ENCODE results near the gene HUS1B. TPM values are rescaled to one million over a fixed set of nuclear protein-coding genes. Genes with fewer than 3 reads are reported as not detected.
A peak's percentile ranks its signal among the peaks of the same experiment; 100 is the strongest.

Gene HUS1B
- total and polyA plus RNA-seq, 9 of the 15 experiments (the other 6 are each of a cell fraction or from before 2014, with no cell fraction given) = 0.16 to 1.4 (median 0.38) TPM; not detected in 1

DNA sequence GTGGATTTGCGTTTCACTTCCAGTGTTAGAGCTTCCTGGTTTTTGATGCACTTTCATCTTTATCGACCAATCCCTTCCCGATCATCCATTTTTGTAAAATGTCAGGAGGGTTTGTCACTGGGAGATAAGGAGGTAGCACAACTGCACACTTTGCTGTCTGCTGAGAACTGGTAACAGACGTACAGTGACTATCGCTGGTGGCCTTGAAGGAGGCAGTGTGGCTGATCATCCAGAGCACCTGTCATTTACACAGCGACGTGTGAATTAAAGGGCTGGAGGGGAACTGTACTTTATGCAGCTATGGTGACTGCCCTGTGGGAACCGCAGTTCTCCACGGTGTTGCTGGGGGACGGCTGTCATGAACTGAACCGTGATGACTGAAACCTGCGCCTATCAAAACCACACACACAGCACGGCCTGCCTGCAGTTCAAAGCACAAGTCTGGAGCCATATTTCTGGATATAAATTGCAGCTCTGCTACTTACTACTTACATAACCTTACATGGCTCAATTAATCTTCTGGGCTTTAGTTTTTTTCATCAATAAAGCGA lies 50.0 kb downstream of the HUS1B start:
- Histone ChIP-seq H4K20me1 (replicated peaks; ENCODE audit: control insufficient read depth, insufficient read depth, low read length) (no peaks in the 10 kb centered on the region), H3K27me3 (ENCODE audit: control insufficient read depth in 2 of 2, insufficient read depth in 2 of 2, low read length in 2 of 2) (no peaks in the 10 kb centered on the region), H3K4me3 (no peak overlapping the region), H3K36me3 (ENCODE audit: control insufficient read depth, insufficient read depth, low read length) (peaks cover 12% of the 10 kb centered on the region; the same call in 1 of the 3 replicates), H3K4me1 (replicated peaks in 1 of 2; ENCODE audit: control insufficient read depth in 2 of 2, insufficient read depth in 2 of 2, low read length in 2 of 2) (peaks cover 15 to 27% of the 10 kb centered on the region in 2 experiments; a peak in 4 of 5 replicates), H3K9me3 (replicated peaks; ENCODE audit: control insufficient read depth, insufficient read depth, low read depth, low read length) (no peaks in the 10 kb centered on the region), H3K79me2 (ENCODE audit: control insufficient read depth, insufficient read depth, low read length) (no peaks in the 10 kb centered on the region), H2AFZ (ENCODE audit: low read depth, low read length) (peak overlapping the region; percentile 67), H3K4me2 (ENCODE audit: insufficient read depth, low read length) (peak overlapping the region; percentile 69), H3K9me1 (ENCODE audit: control insufficient read depth, insufficient read depth, low read length) (no peaks in the 10 kb centered on the region), H3K27ac (ENCODE audit: extremely low read depth, low read depth, low read length) (no peak overlapping the region; the same call in 1 of the 3 replicates), H3K9ac (ENCODE audit: insufficient read depth in 1 of 2, low read depth in 2 of 2, low read length in 2 of 2) (peak overlapping the region; percentile 28 to 72)
- ATAC-seq (peak; percentile 66), DNase-seq (ENCODE audit: extremely low read depth in 1 of 4, low spot score in 3 of 4) (peak; percentile 27 to 78 (median 41)), FAIRE-seq (peak; percentile 82)
- CTCF ChIA-PET (ENCODE audit: low intra/inter-chr PET ratio) = no interaction called here
- POLR2A ChIA-PET = interaction anchor here (0.7 to 0.9 kb wide), 3 partner anchors 15 to 174 kb away, joined by 3 to 4 read pairs (median 3); no protein-coding TSS in a partner anchor
- BruUV-seq (replicated peaks) = no TSS peak
- intact Hi-C loops (cut with micrococcal nuclease) (no loop called here), in situ Hi-C loops (cut with MboI) (no loop called here)
- 19% methylated on average over 14 of the region's 14 CpGs for WGBS (ENCODE audit: insufficient coverage, low coverage, missing lambda C conversion rate)
- TF ChIP-seq ARID1B (IDR thresholded peaks at IDR 0.05) = peak; percentile 60
- TF ChIP-seq SP1 (CRISPR knock-in tag; IDR thresholded peaks at IDR 0.05) = no peak
- TF ChIP-seq, protein P1, sequence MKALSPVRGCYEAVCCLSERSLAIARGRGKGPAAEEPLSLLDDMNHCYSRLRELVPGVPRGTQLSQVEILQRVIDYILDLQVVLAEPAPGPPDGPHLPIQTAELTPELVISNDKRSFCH (CRISPR knock-in tag; IDR thresholded peaks at IDR 0.05) = no peak
- TF ChIP-seq, protein P1 (tag; IDR thresholded peaks at IDR 0.05) = peak; percentile 78
- 0 out of 4 replicates have a peak, but pooled peaks of 1 of the 2 experiments have one; percentile 16 for TF ChIP-seq RCOR1 (IDR thresholded peaks at IDR 0.05; ENCODE audit: borderline replicate concordance in 1 of 2, low read depth in 2 of 2, low read length in 2 of 2)
- TF ChIP-seq, protein P2, sequence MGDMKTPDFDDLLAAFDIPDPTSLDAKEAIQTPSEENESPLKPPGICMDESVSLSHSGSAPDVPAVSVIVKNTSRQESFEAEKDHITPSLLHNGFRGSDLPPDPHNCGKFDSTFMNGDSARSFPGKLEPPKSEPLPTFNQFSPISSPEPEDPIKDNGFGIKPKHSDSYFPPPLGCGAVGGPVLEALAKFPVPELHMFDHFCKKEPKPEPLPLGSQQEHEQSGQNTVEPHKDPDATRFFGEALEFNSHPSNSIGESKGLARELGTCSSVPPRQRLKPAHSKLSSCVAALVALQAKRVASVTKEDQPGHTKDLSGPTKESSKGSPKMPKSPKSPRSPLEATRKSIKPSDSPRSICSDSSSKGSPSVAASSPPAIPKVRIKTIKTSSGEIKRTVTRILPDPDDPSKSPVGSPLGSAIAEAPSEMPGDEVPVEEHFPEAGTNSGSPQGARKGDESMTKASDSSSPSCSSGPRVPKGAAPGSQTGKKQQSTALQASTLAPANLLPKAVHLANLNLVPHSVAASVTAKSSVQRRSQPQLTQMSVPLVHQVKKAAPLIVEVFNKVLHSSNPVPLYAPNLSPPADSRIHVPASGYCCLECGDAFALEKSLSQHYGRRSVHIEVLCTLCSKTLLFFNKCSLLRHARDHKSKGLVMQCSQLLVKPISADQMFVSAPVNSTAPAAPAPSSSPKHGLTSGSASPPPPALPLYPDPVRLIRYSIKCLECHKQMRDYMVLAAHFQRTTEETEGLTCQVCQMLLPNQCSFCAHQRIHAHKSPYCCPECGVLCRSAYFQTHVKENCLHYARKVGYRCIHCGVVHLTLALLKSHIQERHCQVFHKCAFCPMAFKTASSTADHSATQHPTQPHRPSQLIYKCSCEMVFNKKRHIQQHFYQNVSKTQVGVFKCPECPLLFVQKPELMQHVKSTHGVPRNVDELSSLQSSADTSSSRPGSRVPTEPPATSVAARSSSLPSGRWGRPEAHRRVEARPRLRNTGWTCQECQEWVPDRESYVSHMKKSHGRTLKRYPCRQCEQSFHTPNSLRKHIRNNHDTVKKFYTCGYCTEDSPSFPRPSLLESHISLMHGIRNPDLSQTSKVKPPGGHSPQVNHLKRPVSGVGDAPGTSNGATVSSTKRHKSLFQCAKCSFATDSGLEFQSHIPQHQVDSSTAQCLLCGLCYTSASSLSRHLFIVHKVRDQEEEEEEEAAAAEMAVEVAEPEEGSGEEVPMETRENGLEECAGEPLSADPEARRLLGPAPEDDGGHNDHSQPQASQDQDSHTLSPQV (IDR thresholded peaks at IDR 0.05) = 0 out of 2 replicates have a peak, but pooled peaks have one; percentile 43
- no peak for TF ChIP-seq NFIC (IDR thresholded peaks at IDR 0.05)
- TF ChIP-seq DPF2 (IDR thresholded peaks at IDR 0.05) = peak; percentile 33; the same call in 1 of the 2 replicates
- TF ChIP-seq DMBX1 (CRISPR knock-in tag; IDR thresholded peaks at IDR 0.05; ENCODE audit: borderline replicate concordance) = 0 out of 2 replicates have a peak, but pooled peaks have one; percentile 26
- peak; percentile 60; the same call in 1 of the 2 replicates for TF ChIP-seq NCOR1 (IDR thresholded peaks at IDR 0.05)
- TF ChIP-seq, protein P3, sequence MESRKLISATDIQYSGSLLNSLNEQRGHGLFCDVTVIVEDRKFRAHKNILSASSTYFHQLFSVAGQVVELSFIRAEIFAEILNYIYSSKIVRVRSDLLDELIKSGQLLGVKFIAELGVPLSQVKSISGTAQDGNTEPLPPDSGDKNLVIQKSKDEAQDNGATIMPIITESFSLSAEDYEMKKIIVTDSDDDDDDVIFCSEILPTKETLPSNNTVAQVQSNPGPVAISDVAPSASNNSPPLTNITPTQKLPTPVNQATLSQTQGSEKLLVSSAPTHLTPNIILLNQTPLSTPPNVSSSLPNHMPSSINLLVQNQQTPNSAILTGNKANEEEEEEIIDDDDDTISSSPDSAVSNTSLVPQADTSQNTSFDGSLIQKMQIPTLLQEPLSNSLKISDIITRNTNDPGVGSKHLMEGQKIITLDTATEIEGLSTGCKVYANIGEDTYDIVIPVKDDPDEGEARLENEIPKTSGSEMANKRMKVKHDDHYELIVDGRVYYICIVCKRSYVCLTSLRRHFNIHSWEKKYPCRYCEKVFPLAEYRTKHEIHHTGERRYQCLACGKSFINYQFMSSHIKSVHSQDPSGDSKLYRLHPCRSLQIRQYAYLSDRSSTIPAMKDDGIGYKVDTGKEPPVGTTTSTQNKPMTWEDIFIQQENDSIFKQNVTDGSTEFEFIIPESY (CRISPR knock-in tag; IDR thresholded peaks at IDR 0.05) = no peak
- TF ChIP-seq, protein P4, sequence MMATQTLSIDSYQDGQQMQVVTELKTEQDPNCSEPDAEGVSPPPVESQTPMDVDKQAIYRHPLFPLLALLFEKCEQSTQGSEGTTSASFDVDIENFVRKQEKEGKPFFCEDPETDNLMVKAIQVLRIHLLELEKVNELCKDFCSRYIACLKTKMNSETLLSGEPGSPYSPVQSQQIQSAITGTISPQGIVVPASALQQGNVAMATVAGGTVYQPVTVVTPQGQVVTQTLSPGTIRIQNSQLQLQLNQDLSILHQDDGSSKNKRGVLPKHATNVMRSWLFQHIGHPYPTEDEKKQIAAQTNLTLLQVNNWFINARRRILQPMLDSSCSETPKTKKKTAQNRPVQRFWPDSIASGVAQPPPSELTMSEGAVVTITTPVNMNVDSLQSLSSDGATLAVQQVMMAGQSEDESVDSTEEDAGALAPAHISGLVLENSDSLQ (IDR thresholded peaks at IDR 0.05) = peak; percentile 60
- peak; percentile 86 for TF ChIP-seq CBFA2T3 (IDR thresholded peaks at IDR 0.05)
- peak; percentile 30; the same call in 1 of the 2 replicates for TF ChIP-seq TCF7 (IDR thresholded peaks at IDR 0.05; ENCODE audit: borderline replicate concordance)
